ENCODE results near the gene LIPN.
"Not testable (repeated sequence)": the region's sequence is repeated elsewhere in the genome, so short reads cannot be mapped to it uniquely, and the experiment has no call there.

- not testable (repeated sequence) for TF ChIP-seq CTCF (IDR thresholded peaks at IDR 0.05; ENCODE audit: low read depth, low read length, poor library complexity, severe bottlenecking); EZH2phosphoT487 (IDR thresholded peaks at IDR 0.05; ENCODE audit: borderline replicate concordance, low read length)
Observed at GRCh38 chr10:88741921-88742320, 17.9 kb upstream of the LIPN start.
